ENCODE data around the gene SLC4A5. TPM values are rescaled to one million over a fixed set of nuclear protein-coding genes. Genes with fewer than 3 reads are reported as not detected.

SLC4A5 gene
- total RNA-seq, 1 experiment from 2014 or later: 1.8 TPM

GRCh38 chr2:74317701-74318100 lies 25.5 kb downstream of the SLC4A5 start:
- intact Hi-C loops (cut with micrococcal nuclease; ENCODE audit: unreplicated experiment): no loop called here
- Histone ChIP-seq H3K4me3 (ENCODE audit: low read depth, low read length, poor library complexity, severe bottlenecking) (no peak overlapping the region), H3K36me3 (ENCODE audit: insufficient read depth, low read length, poor library complexity, severe bottlenecking) (no peaks in the 10 kb centered on the region), H3K9me3 (ENCODE audit: low read depth, low read length, poor library complexity, severe bottlenecking) (no peaks in the 10 kb centered on the region), H3K27me3 (replicated peaks; ENCODE audit: insufficient read depth, low read depth, low read length, poor library complexity) (no peaks in the 10 kb centered on the region), H3K27ac (ENCODE audit: low read depth, low read length, poor library complexity, severe bottlenecking) (no peak overlapping the region), H3K4me1 (ENCODE audit: insufficient read depth, low read length, poor library complexity, severe bottlenecking) (no peaks in the 10 kb centered on the region)
- no peak for TF ChIP-seq CTCF (conservative IDR thresholded peaks at IDR 0.05; ENCODE audit: low read depth, low read length)
- TF ChIP-seq EZH2 (IDR thresholded peaks at IDR 0.05; ENCODE audit: borderline replicate concordance, low read depth, low read length, poor library complexity, severe bottlenecking): no peak
- no TSS peak for BruUV-seq (replicated peaks)
- ChIA-PET POLR2A (ENCODE audit: low non-redundant PET) (no interaction called here), CTCF (interaction anchor here (0.6 kb wide), 1 partner anchor 150 kb away, joined by 5 read pairs; no protein-coding TSS in a partner anchor)
- DNase-seq (ENCODE audit: low spot score): no peak

- Histone ChIP-seq H3K27ac (ENCODE audit: low read depth, low read length, poor library complexity, severe bottlenecking) (no peak overlapping the region), H3K4me1 (ENCODE audit: insufficient read depth, low read length, poor library complexity, severe bottlenecking) (no peaks in the 10 kb centered on the region), H3K36me3 (ENCODE audit: insufficient read depth, low read length, poor library complexity, severe bottlenecking) (no peaks in the 10 kb centered on the region), H3K27me3 (replicated peaks; ENCODE audit: insufficient read depth, low read depth, low read length, poor library complexity) (no peaks in the 10 kb centered on the region), H3K9me3 (ENCODE audit: low read depth, low read length, poor library complexity, severe bottlenecking) (no peaks in the 10 kb centered on the region), H3K4me3 (ENCODE audit: low read depth, low read length, poor library complexity, severe bottlenecking) (no peak overlapping the region)
- ChIA-PET CTCF (no interaction called here), POLR2A (ENCODE audit: low non-redundant PET) (no interaction called here)
- TF ChIP-seq EZH2 (IDR thresholded peaks at IDR 0.05; ENCODE audit: borderline replicate concordance, low read depth, low read length, poor library complexity, severe bottlenecking) (no peak), CTCF (conservative IDR thresholded peaks at IDR 0.05; ENCODE audit: low read depth, low read length) (no peak)
- intact Hi-C loops (cut with micrococcal nuclease; ENCODE audit: unreplicated experiment): no loop called here
- no TSS peak for BruUV-seq (replicated peaks)
- DNase-seq (ENCODE audit: low spot score): peak; percentile 24
These were observed 26.5 kb downstream of the SLC4A5 start for GRCh38 chr2:74316627-74317295.

GRCh38 chr2:74314107-74314506 lies 29.1 kb downstream of the SLC4A5 start:
- intact Hi-C loops (cut with micrococcal nuclease; ENCODE audit: unreplicated experiment): no loop called here
- no peaks in the 10 kb centered on the region for H3K27me3 ChIP-seq (replicated peaks; ENCODE audit: insufficient read depth, low read depth, low read length, poor library complexity)
- ChIA-PET CTCF (no interaction called here), POLR2A (ENCODE audit: low non-redundant PET) (no interaction called here)
- TF ChIP-seq CTCF (conservative IDR thresholded peaks at IDR 0.05; ENCODE audit: low read depth, low read length) (no peak), EZH2 (IDR thresholded peaks at IDR 0.05; ENCODE audit: borderline replicate concordance, low read depth, low read length, poor library complexity, severe bottlenecking) (no peak)
- no peak for DNase-seq (ENCODE audit: low spot score)
- no peak overlapping the region for H3K27ac ChIP-seq (ENCODE audit: low read depth, low read length, poor library complexity, severe bottlenecking)
- H3K36me3 ChIP-seq (ENCODE audit: insufficient read depth, low read length, poor library complexity, severe bottlenecking): no peaks in the 10 kb centered on the region
- H3K4me3 ChIP-seq (ENCODE audit: low read depth, low read length, poor library complexity, severe bottlenecking): no peak overlapping the region
- BruUV-seq (replicated peaks): no TSS peak
- H3K9me3 ChIP-seq (ENCODE audit: low read depth, low read length, poor library complexity, severe bottlenecking): no peaks in the 10 kb centered on the region
- H3K4me1 ChIP-seq (ENCODE audit: insufficient read depth, low read length, poor library complexity, severe bottlenecking): no peaks in the 10 kb centered on the region

All from A673 (cell line).